K562 (cell line): ENCODE data around the gene MLIP. TPM values are rescaled to one million over a fixed set of nuclear protein-coding genes. Genes with fewer than 3 reads are reported as not detected.

ENCODE experiments used
- ATAC-seq: fragments of 200-7000 bp; cut with Tn5 transposase; 3 replicates; pipeline ENCODE4 v1.9.1; 2020; ENCODE audit warnings: moderate library complexity
- BruUV-seq: library from RNA; stranded (reverse); fragments of 400-500 nt; replicated peaks from 2 replicates; lab custom pipeline; 2021; lab: Mats Ljungman, UMichigan
- CTCF ChIA-PET: fragments of 300-600 bp; formaldehyde crosslinking; extraction: SDS; loops from one replicate; lab custom pipeline; 2021; ENCODE audit warnings: low intra/inter-chr PET ratio; lab: Yijun Ruan, JAX
- POLR2A ChIA-PET: fragments of 300-600, 350-650 bp; sonication (Branson Sonifier 250); formaldehyde crosslinking; extraction: SDS; loops from one replicate; lab custom pipeline; 2021; ENCODE audit warnings: antibody characterized with exemption, inconsistent platforms; lab: Yijun Ruan, JAX
- DNase-seq, 4 experiments: peaks; one replicate each; pipeline versions ENCODE4 v3.0.0 to v3.0.0-alpha.2; 2011 to 2018; ENCODE audit warnings: low spot score in 3 of 4, mixed read lengths in 3 of 4; ENCODE audit errors: extremely low read depth in 1 of 4
- FAIRE-seq: peaks from 2 replicates; lab custom pipeline; 2011; peaks lifted over from hg19 to GRCh38; lab: Jason Lieb, UNC
- H2AFZ ChIP-seq: 2 replicates; pipeline ENCODE4 v1.6.0; 2011; ENCODE audit warnings: low read depth, low read length, control low read depth, inconsistent platforms
- H3K27ac ChIP-seq: fragments of 200-600 bp; 3 replicates; pipeline ENCODE4 v1.8.0; 2011; ENCODE audit warnings: low read depth, mild to moderate bottlenecking, control low read depth, inconsistent platforms, low read length, moderate library complexity, mixed read lengths; ENCODE audit errors: extremely low read depth
- H3K27me3 ChIP-seq, 2 experiments: fragments of 300-600 bp in 1 of 2; 2 replicates in 1 of 2; 3 replicates in 1 of 2; pipeline versions ENCODE4 v1.6.0 to v1.8.0; 2011; ENCODE audit warnings: inconsistent platforms in 2 of 2, low read length in 2 of 2, mild to moderate bottlenecking in 1 of 2, mixed read lengths in 1 of 2, moderate library complexity in 1 of 2; ENCODE audit not compliant: control insufficient read depth in 2 of 2, insufficient read depth in 2 of 2
- H3K36me3 ChIP-seq: fragments of 300-600 bp; 3 replicates; pipeline ENCODE4 v1.8.0; 2011; ENCODE audit warnings: mild to moderate bottlenecking, low read length, inconsistent platforms; ENCODE audit not compliant: control insufficient read depth, insufficient read depth
- H3K4me1 ChIP-seq, 2 experiments: fragments of 200-600 bp in 1 of 2; replicated peaks in 1 of 2; 2 replicates in 1 of 2; 3 replicates in 1 of 2; pipeline versions ENCODE4 v1.5.1 to v1.8.0; 2011; ENCODE audit warnings: inconsistent platforms in 2 of 2, low read length in 2 of 2, mild to moderate bottlenecking in 1 of 2, mixed read lengths in 1 of 2, moderate library complexity in 1 of 2; ENCODE audit not compliant: control insufficient read depth in 2 of 2, insufficient read depth in 2 of 2
- H3K4me2 ChIP-seq: 2 replicates; pipeline ENCODE4 v1.6.1; 2011; ENCODE audit warnings: low read length, control low read depth, inconsistent platforms, mixed read lengths; ENCODE audit not compliant: insufficient read depth
- H3K4me3 ChIP-seq: fragments of 200-600 bp; sonication (generic), shearing (Covaris generic); 2 replicates; pipeline ENCODE4 v1.5.1; 2016; ENCODE audit warnings: control low read depth, inconsistent platforms
- H3K79me2 ChIP-seq: fragments of 200-600 bp; 3 replicates; pipeline ENCODE4 v1.8.0; 2011; ENCODE audit warnings: low read length, inconsistent platforms; ENCODE audit not compliant: control insufficient read depth, insufficient read depth
- H3K9ac ChIP-seq, 2 experiments: 2 replicates each; pipeline versions ENCODE4 v1.6.0 to v1.6.1; 2011; ENCODE audit warnings: low read depth in 2 of 2, low read length in 2 of 2, control low read depth in 1 of 2, inconsistent platforms in 1 of 2, mild to moderate bottlenecking in 1 of 2, mixed read lengths in 1 of 2; ENCODE audit not compliant: insufficient read depth in 1 of 2
- H3K9me1 ChIP-seq: one replicate; pipeline ENCODE4 v1.6.0; 2011; ENCODE audit warnings: inconsistent platforms, mild to moderate bottlenecking, low read length, moderate library complexity; ENCODE audit not compliant: control insufficient read depth, insufficient read depth
- H3K9me3 ChIP-seq: replicated peaks from 2 replicates; pipeline ENCODE4 v1.5.1; 2011; ENCODE audit warnings: low read depth, low read length, inconsistent platforms; ENCODE audit not compliant: control insufficient read depth, insufficient read depth
- H4K20me1 ChIP-seq: replicated peaks from 2 replicates; pipeline ENCODE4 v1.6.1; 2011; ENCODE audit warnings: low read length, inconsistent platforms, mixed read lengths; ENCODE audit not compliant: control insufficient read depth, insufficient read depth
- ARID1B ChIP-seq: fragments of 450-650 bp; IDR thresholded peaks from 2 replicates; pipeline ENCODE4 v1.6.1; 2016; ENCODE audit warnings: antibody characterized with exemption, mild to moderate bottlenecking, inconsistent platforms
- BMI1 ChIP-seq: fragments of 150-350 bp; IDR thresholded peaks from 2 replicates; pipeline ENCODE4 v1.6.1; 2014; ENCODE audit warnings: low read length
- CHAMP1 ChIP-seq: fragments of 450-650 bp; IDR thresholded peaks from 2 replicates; pipeline ENCODE4 v1.6.1; 2016; ENCODE audit warnings: mild to moderate bottlenecking
- FOXM1 ChIP-seq, 2 experiments: fragments of 450-650 bp in 1 of 2; sonication (generic) in 1 of 2; formaldehyde crosslinking in 1 of 2; IDR thresholded peaks; 2 replicates each; pipeline versions ENCODE4 v1.6.1 to v1.9.0; 2017 to 2022; ENCODE audit warnings: low read depth in 2 of 2, mild to moderate bottlenecking in 2 of 2, missing genetic modification reagents in 1 of 2, moderate library complexity in 1 of 2
- GATAD2B ChIP-seq: fragments of 450-650 bp; IDR thresholded peaks from 2 replicates; pipeline ENCODE4 v1.6.1; 2017; ENCODE audit warnings: mild to moderate bottlenecking, borderline replicate concordance
- GTF2E2 ChIP-seq: fragments of 200-800 bp; sonication (Bioruptor generic); IDR thresholded peaks from 2 replicates; pipeline ENCODE4 v1.6.1; 2016; ENCODE audit warnings: missing genetic modification characterization, missing compliant biosample characterization
- HDGF ChIP-seq: fragments of 450-650 bp; IDR thresholded peaks from 2 replicates; pipeline ENCODE4 v1.6.1; 2016
- HNRNPLL ChIP-seq: fragments of 200-400 bp; formaldehyde crosslinking; IDR thresholded peaks from 2 replicates; pipeline ENCODE4 v1.6.1; 2017; ENCODE audit warnings: low read length, low read depth, mild to moderate bottlenecking; ENCODE audit not compliant: poor library complexity, severe bottlenecking
- MXD1 ChIP-seq: fragments of 250-450 bp; sonication (Bioruptor Pico); IDR thresholded peaks from 2 replicates; pipeline ENCODE4 v1.8.0; 2021; ENCODE audit warnings: borderline replicate concordance, mild to moderate bottlenecking, moderate library complexity; ENCODE audit not compliant: poor library complexity, severe bottlenecking
- SMC3 ChIP-seq: conservative IDR thresholded peaks from 2 replicates; pipeline ENCODE4 v1.6.1; 2011; ENCODE audit warnings: low read depth, low read length, improper control_type of control experiment; ENCODE audit not compliant: insufficient read depth
- XRCC4 ChIP-seq: IDR thresholded peaks from one replicate; pipeline ENCODE4 v1.6.1; 2011; ENCODE audit not compliant: insufficient read depth, insufficient read length; ENCODE audit errors: extremely low read depth
- ZNF444 ChIP-seq: fragments of 250-450 bp; sonication (Bioruptor Pico); IDR thresholded peaks from 2 replicates; pipeline ENCODE4 v1.4.0; 2020; ENCODE audit warnings: mild to moderate bottlenecking, moderate library complexity
- ZNF583 ChIP-seq: fragments of 250-450 bp; sonication (Bioruptor Pico); IDR thresholded peaks from 2 replicates; pipeline ENCODE4 v1.4.0; 2020
- WGBS: fragments of 100-300 bp; shearing (Covaris generic); methylation state at CpG from one replicate; pipeline ENCODE4 v1.1.6; 2016; ENCODE audit warnings: low coverage, mixed read lengths; ENCODE audit not compliant: insufficient coverage; ENCODE audit errors: missing lambda C conversion rate; 5-methylcytosine and 5-hydroxymethylcytosine counted together
- in situ Hi-C: fragments of 300-500 bp; cut with MboI; formaldehyde crosslinking; loops from 4 replicates; pipeline ENCODE4 v1.15.0; 2018; ENCODE audit warnings: inconsistent platforms, mixed read lengths
- intact Hi-C: fragments of 100-400 bp; cut with micrococcal nuclease; formaldehyde crosslinking; loops from 2 replicates; pipeline ENCODE4 v1.14.2; 2022
- polyA plus RNA-seq, 8 experiments: library from polyadenylated mRNA; depleted of rRNA in 4 of 8; stranded (reverse) in 5 of 8; unstranded in 3 of 8; fragments of >200 nt; fragmentation: Nextera tagmentation in 2 of 8; fragmentation: Illumina TruSeq in 1 of 8; extraction: Ambion mirVana in 2 of 8; extraction: Trizol in 1 of 8; gene quantifications; 2 replicates each; pipeline versions ENCODE4 v1.2.1 to v1.2.3, GENCODE V29; 2011 to 2014; ENCODE audit warnings: inconsistent platforms in 1 of 8, missing spikeins in 1 of 8
- total RNA-seq, 7 experiments: library from RNA; depleted of rRNA in 6 of 7; stranded (reverse); fragments of >200 nt in 6 of 7; fragmentation: Illumina TruSeq in 2 of 7; extraction: Trizol in 2 of 7; gene quantifications; 2 replicates each; pipeline versions ENCODE4 v1.2.1 to v1.2.3, GENCODE V29; 2011 to 2021; ENCODE audit warnings: low replicate concordance in 1 of 7
- TF ChIP-seq, protein P1 (sequence below), 2 experiments: fragments of 450-650 bp; IDR thresholded peaks; 2 replicates each; pipeline ENCODE4 v1.6.1; 2016
- TF ChIP-seq, protein P2 (sequence below): sonication (generic); formaldehyde crosslinking; IDR thresholded peaks from 2 replicates; pipeline ENCODE4 v1.8.1; 2023; ENCODE audit warnings: mild to moderate bottlenecking, missing genetic modification reagents

Gene MLIP
- total and polyA plus RNA-seq, 9 of the 15 experiments (the other 6 are each of a cell fraction or from before 2014, with no cell fraction given): not detected

DNA sequence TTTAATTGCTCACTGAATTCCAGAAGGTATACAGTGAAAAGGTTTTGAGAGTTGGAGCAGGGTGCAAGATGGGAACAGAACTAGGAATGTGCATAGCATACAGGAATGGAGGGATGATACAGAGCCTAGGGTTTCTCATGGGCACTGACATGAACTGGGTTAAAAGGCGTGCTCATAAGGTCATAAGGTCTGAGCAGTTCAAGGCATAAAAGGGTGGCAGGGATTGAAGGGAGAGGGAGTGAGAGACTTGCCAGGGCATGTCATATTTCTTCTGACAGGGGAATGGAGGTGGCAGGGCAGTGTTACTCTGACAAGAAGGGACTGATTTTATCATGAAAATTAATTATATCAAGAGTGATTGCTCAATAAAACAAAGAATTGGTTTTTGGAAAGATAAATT lies 4.7 kb downstream of the MLIP start (continued):
- TF ChIP-seq FOXM1 (IDR thresholded peaks at IDR 0.05; ENCODE audit: low read depth): no peak
- no peak for TF ChIP-seq FOXM1 (CRISPR knock-in tag; IDR thresholded peaks at IDR 0.05; ENCODE audit: low read depth)
- TF ChIP-seq HDGF: no peak
- TF ChIP-seq HNRNPLL: no peak
- TF ChIP-seq, protein P1, sequence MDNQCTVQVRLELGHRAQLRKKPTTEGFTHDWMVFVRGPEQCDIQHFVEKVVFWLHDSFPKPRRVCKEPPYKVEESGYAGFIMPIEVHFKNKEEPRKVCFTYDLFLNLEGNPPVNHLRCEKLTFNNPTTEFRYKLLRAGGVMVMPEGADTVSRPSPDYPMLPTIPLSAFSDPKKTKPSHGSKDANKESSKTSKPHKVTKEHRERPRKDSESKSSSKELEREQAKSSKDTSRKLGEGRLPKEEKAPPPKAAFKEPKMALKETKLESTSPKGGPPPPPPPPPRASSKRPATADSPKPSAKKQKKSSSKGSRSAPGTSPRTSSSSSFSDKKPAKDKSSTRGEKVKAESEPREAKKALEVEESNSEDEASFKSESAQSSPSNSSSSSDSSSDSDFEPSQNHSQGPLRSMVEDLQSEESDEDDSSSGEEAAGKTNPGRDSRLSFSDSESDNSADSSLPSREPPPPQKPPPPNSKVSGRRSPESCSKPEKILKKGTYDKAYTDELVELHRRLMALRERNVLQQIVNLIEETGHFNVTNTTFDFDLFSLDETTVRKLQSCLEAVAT (IDR thresholded peaks at IDR 0.05): no peak
- TF ChIP-seq BMI1: no peak
- TF ChIP-seq, protein P2, sequence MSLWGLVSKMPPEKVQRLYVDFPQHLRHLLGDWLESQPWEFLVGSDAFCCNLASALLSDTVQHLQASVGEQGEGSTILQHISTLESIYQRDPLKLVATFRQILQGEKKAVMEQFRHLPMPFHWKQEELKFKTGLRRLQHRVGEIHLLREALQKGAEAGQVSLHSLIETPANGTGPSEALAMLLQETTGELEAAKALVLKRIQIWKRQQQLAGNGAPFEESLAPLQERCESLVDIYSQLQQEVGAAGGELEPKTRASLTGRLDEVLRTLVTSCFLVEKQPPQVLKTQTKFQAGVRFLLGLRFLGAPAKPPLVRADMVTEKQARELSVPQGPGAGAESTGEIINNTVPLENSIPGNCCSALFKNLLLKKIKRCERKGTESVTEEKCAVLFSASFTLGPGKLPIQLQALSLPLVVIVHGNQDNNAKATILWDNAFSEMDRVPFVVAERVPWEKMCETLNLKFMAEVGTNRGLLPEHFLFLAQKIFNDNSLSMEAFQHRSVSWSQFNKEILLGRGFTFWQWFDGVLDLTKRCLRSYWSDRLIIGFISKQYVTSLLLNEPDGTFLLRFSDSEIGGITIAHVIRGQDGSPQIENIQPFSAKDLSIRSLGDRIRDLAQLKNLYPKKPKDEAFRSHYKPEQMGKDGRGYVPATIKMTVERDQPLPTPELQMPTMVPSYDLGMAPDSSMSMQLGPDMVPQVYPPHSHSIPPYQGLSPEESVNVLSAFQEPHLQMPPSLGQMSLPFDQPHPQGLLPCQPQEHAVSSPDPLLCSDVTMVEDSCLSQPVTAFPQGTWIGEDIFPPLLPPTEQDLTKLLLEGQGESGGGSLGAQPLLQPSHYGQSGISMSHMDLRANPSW (CRISPR knock-in tag): no peak
- TF ChIP-seq, all 486 proteins: peak for 0

DNA sequence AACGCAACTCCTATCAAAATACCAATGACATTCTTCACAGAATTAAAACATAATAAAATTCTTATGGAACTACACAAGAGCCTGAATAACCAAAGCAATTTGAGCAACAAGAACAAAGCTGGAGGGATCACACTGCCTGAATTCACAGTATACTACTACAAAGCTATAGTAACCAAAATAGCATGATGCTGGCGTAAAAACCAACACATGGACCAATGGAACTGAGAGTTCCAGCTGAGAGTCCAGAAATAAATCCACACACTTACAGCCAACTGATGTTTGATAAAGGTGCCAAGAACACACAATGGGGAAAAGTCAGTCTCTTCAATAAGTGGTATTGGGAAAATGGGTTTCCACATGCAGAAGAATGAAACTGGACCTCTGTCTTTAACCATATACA lies 6.9 kb downstream of the MLIP start:
- Histone ChIP-seq H2AFZ (no peak overlapping the region), H3K27me3 (no peaks in the 10 kb centered on the region), H3K79me2 (no peaks in the 10 kb centered on the region), H3K27ac (no peak overlapping the region), H3K4me1 (no peaks in the 10 kb centered on the region), H4K20me1 (no peaks in the 10 kb centered on the region), H3K9me1 (no peaks in the 10 kb centered on the region), H3K36me3 (no peaks in the 10 kb centered on the region), H3K4me3 (no peak overlapping the region), H3K9ac (no peak overlapping the region), H3K4me2 (no peak overlapping the region), H3K9me3 (no peaks in the 10 kb centered on the region)
- ATAC-seq (no peak), DNase-seq (no peak), FAIRE-seq (no peak)
- no TSS peak for BruUV-seq
- POLR2A ChIA-PET: no interaction called here
- CTCF ChIA-PET: no interaction called here
- in situ Hi-C loops (no loop called here), intact Hi-C loops (no loop called here)
- 3% methylated on average over 2 of the region's 2 CpGs for WGBS
- no peak for TF ChIP-seq CHAMP1
- TF ChIP-seq GATAD2B: no peak
- TF ChIP-seq GTF2E2 (tag): no peak
- no peak for TF ChIP-seq ARID1B
- no peak for TF ChIP-seq MXD1 (CRISPR knock-in tag)
- no peak for TF ChIP-seq ZNF583
- no peak for TF ChIP-seq SMC3
- no peak for TF ChIP-seq ZNF444 (CRISPR knock-in tag)
- no peak for TF ChIP-seq XRCC4
